HepG2 (cell line): ENCODE data around the gene ALB. TPM values are rescaled to one million over a fixed set of nuclear protein-coding genes. Genes with fewer than 3 reads are reported as not detected.

ENCODE experiments used
- AKNA ChIP-seq: sonication (generic); formaldehyde crosslinking; IDR thresholded peaks from 2 replicates; pipeline ENCODE4 v1.4.0; 2020; ENCODE audit warnings: missing genetic modification reagents, borderline replicate concordance
- CAMTA2 ChIP-seq: sonication (generic); formaldehyde crosslinking; IDR thresholded peaks from 2 replicates; pipeline ENCODE4 v1.4.0; 2020; ENCODE audit warnings: mild to moderate bottlenecking, missing genetic modification reagents, borderline replicate concordance
- GATAD1 ChIP-seq: IDR thresholded peaks from 2 replicates; pipeline ENCODE4 v1.6.1; 2016; ENCODE audit warnings: missing genetic modification reagents, missing compliant biosample characterization
- GTF3A ChIP-seq: sonication (generic); formaldehyde crosslinking; conservative IDR thresholded peaks from 2 replicates; pipeline ENCODE4 v1.4.0; 2020; ENCODE audit warnings: mild to moderate bottlenecking, missing genetic modification reagents
- GZF1 ChIP-seq: sonication (generic); formaldehyde crosslinking; IDR thresholded peaks from 2 replicates; pipeline ENCODE4 v1.5.1; 2020; ENCODE audit warnings: mild to moderate bottlenecking, missing genetic modification reagents
- HES4 ChIP-seq: sonication (generic); formaldehyde crosslinking; IDR thresholded peaks from 2 replicates; pipeline ENCODE4 v1.9.0; 2021; ENCODE audit warnings: mild to moderate bottlenecking, missing genetic modification reagents, borderline replicate concordance
- HNRNPH1 ChIP-seq: fragments of 200-400 bp; formaldehyde crosslinking; optimal IDR thresholded peaks from 2 replicates; pipeline ENCODE3; 2017; ENCODE audit warnings: mild to moderate bottlenecking, low read depth, low read length
- HOXA5 ChIP-seq: sonication (generic); formaldehyde crosslinking; IDR thresholded peaks from 2 replicates; pipeline ENCODE4 v1.4.0; 2020; ENCODE audit warnings: missing genetic modification reagents
- KDM2A ChIP-seq: sonication (generic); formaldehyde crosslinking; IDR thresholded peaks from 2 replicates; pipeline ENCODE4 v1.4.0; 2020; ENCODE audit warnings: low read depth, missing genetic modification reagents, borderline replicate concordance
- MAFF ChIP-seq: IDR thresholded peaks from 2 replicates; pipeline ENCODE4 v1.6.1; 2011; ENCODE audit warnings: low read depth, low read length, improper control_type of control experiment
- SKI ChIP-seq: fragments of 450-650 bp; IDR thresholded peaks from one replicate; pipeline ENCODE4 v1.6.1; 2018; ENCODE audit warnings: mild to moderate bottlenecking; ENCODE audit not compliant: partially characterized antibody
- TSC22D2 ChIP-seq: sonication (generic); formaldehyde crosslinking; IDR thresholded peaks from 2 replicates; pipeline ENCODE4 v1.5.1; 2020; ENCODE audit warnings: missing genetic modification reagents, mild to moderate bottlenecking, borderline replicate concordance
- ZFP90 ChIP-seq: sonication (generic); formaldehyde crosslinking; IDR thresholded peaks from 2 replicates; pipeline ENCODE4 v1.8.0; 2022; ENCODE audit warnings: missing genetic modification reagents, mild to moderate bottlenecking, inconsistent platforms, borderline replicate concordance
- ZKSCAN1 ChIP-seq: fragments of 150-350 bp; IDR thresholded peaks from 2 replicates; pipeline ENCODE4 v1.6.1; 2014; ENCODE audit warnings: low read length
- ZNF10 ChIP-seq: sonication (generic); formaldehyde crosslinking; IDR thresholded peaks from 2 replicates; pipeline ENCODE4 v1.4.0; 2020; ENCODE audit warnings: mild to moderate bottlenecking, low read depth, missing genetic modification reagents, borderline replicate concordance
- ZNF30 ChIP-seq: sonication (generic); formaldehyde crosslinking; IDR thresholded peaks from 2 replicates; pipeline ENCODE4 v1.5.0; 2020; ENCODE audit warnings: mild to moderate bottlenecking, missing genetic modification reagents
- ZNF550 ChIP-seq: sonication (generic); formaldehyde crosslinking; IDR thresholded peaks from 2 replicates; pipeline ENCODE4 v1.4.0; 2020; ENCODE audit warnings: mild to moderate bottlenecking, missing genetic modification reagents, borderline replicate concordance
- ZNF781 ChIP-seq: sonication (generic); formaldehyde crosslinking; IDR thresholded peaks from 2 replicates; pipeline ENCODE4 v1.5.1; 2020; ENCODE audit warnings: borderline replicate concordance, mild to moderate bottlenecking, missing genetic modification reagents; ENCODE audit errors: not compliant biosample characterization
- ZNF788 ChIP-seq: sonication (generic); formaldehyde crosslinking; IDR thresholded peaks from 2 replicates; pipeline ENCODE4 v1.5.0; 2020; ENCODE audit warnings: mild to moderate bottlenecking, missing genetic modification reagents, borderline replicate concordance
- ZSCAN21 ChIP-seq: sonication (generic); formaldehyde crosslinking; IDR thresholded peaks from 2 replicates; pipeline ENCODE4 v1.8.0; 2022; ENCODE audit warnings: mild to moderate bottlenecking, missing genetic modification reagents, moderate library complexity, borderline replicate concordance
- polyA plus RNA-seq, 8 experiments: library from polyadenylated mRNA; depleted of rRNA in 3 of 8; stranded (reverse) in 7 of 8; unstranded in 1 of 8; fragments of >200 nt; fragmentation: Illumina TruSeq in 4 of 8; extraction: Trizol in 4 of 8; gene quantifications; 2 replicates each; pipeline versions ENCODE4 v1.2.1 to v1.2.3, GENCODE V29; 2011 to 2016; ENCODE audit warnings: low read depth in 4 of 8, missing spikeins in 1 of 8, mixed read lengths in 1 of 8; ENCODE audit not compliant: insufficient read depth in 1 of 8
- total RNA-seq, 5 experiments: library from RNA; depleted of rRNA; stranded (reverse); fragments of >200 nt; fragmentation: Illumina TruSeq; extraction: Trizol; gene quantifications; 2 replicates each; pipeline ENCODE4 v1.2.3, GENCODE V29; 2016; ENCODE audit warnings: low read depth in 1 of 5
- TF ChIP-seq, protein P1 (sequence below): sonication (generic); formaldehyde crosslinking; IDR thresholded peaks from 2 replicates; pipeline ENCODE4 v1.4.0; 2020; ENCODE audit warnings: mild to moderate bottlenecking, missing genetic modification reagents
- TF ChIP-seq, protein P2 (sequence below): sonication (generic); formaldehyde crosslinking; IDR thresholded peaks from 2 replicates; pipeline ENCODE4 v1.8.0; 2022; ENCODE audit warnings: low read depth, missing genetic modification reagents

Gene ALB
- total and polyA plus RNA-seq, 2 of the 13 experiments (the other 11 are each of a cell fraction or from before 2014, with no cell fraction given), result 22,259 to 22,625 TPM

DNA sequence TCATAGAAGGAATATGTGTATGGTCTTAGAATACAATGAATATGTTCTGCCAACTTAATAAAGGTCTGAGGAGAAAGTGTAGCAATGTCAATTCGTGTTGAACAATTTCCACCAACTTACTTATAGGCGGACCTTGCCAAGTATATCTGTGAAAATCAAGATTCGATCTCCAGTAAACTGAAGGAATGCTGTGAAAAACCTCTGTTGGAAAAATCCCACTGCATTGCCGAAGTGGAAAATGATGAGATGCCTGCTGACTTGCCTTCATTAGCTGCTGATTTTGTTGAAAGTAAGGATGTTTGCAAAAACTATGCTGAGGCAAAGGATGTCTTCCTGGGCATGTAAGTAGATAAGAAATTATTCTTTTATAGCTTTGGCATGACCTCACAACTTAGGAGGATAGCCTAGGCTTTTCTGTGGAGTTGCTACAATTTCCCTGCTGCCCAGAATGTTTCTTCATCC, 9.2 kb downstream of the ALB start (continued):
- TF ChIP-seq ZNF550 (CRISPR knock-in tag) (no peak), ZNF781 (CRISPR knock-in tag) (no peak), ZNF30 (CRISPR knock-in tag) (no peak), CAMTA2 (CRISPR knock-in tag) (no peak), MAFF (no peak), KDM2A (no peak), AKNA (0 out of 2 replicates have a peak, but pooled peaks have one; percentile 56), TSC22D2 (CRISPR knock-in tag) (peak; percentile 42; the same call in 1 of the 2 replicates), HES4 (CRISPR knock-in tag) (no peak), GATAD1 (no peak), ZNF788 (CRISPR knock-in tag) (no peak), ZNF10 (CRISPR knock-in tag) (no peak), ZKSCAN1 (no peak), GTF3A (CRISPR knock-in tag) (no peak), HNRNPH1 (no peak), HOXA5 (CRISPR knock-in tag) (peak; percentile 50; the same call in 1 of the 2 replicates), GZF1 (CRISPR knock-in tag) (no peak), ZSCAN21 (CRISPR knock-in tag) (no peak), ZFP90 (CRISPR knock-in tag) (no peak), SKI (no peak)
- TF ChIP-seq, protein P1, sequence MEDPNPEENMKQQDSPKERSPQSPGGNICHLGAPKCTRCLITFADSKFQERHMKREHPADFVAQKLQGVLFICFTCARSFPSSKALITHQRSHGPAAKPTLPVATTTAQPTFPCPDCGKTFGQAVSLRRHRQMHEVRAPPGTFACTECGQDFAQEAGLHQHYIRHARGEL (CRISPR knock-in tag), result no peak
- TF ChIP-seq, protein P2, sequence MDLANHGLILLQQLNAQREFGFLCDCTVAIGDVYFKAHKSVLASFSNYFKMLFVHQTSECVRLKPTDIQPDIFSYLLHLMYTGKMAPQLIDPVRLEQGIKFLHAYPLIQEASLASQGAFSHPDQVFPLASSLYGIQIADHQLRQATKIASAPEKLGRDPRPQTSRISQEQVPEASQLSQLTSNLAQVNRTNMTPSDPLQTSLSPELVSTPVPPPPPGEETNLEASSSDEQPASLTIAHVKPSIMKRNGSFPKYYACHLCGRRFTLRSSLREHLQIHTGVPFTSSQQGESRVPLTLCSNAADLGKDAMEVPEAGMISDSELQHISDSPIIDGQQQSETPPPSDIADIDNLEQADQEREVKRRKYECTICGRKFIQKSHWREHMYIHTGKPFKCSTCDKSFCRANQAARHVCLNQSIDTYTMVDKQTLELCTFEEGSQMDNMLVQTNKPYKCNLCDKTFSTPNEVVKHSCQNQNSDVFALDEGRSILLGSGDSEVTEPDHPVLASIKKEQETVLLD (CRISPR knock-in tag), result no peak
